ENCODE measurements around the gene TCF12. TPM values are rescaled to one million over a fixed set of nuclear protein-coding genes. Genes with fewer than 3 reads are reported as not detected.

The TCF12 gene
- total RNA-seq, 2 donors from 2014 or later: 44.9 to 55.5 TPM

DNA sequence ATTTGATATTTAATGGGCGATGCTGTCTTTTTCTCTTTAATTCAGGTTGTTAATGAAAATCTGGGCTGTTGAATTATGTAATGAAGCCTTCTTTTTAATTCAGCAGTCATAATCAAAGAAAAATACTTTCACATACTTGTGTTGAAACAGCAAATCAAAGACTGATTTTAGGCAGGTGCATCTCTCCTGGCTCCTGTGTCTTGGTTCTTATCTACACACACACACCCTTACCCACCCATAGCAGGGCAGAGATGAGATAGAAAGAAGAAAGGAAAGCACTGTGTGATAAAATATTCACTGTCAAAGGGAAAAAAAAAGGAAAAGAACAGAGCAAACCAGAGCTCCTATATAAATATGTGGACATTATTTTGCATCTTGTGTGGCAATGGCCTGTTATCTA lies 327.3 kb downstream of the TCF12 start:
- Mint-ChIP-seq H3K27ac (peak overlapping the region in 1 of 2 donors; percentile 10), H3K9me3 (peaks cover 0 to 5% of the 10 kb centered on the region in 2 donors), H3K36me3 (peaks cover 10 to 11% of the 10 kb centered on the region in 2 donors)
- ATAC-seq: no peak
- DNase-seq (ENCODE audit: low spot score in 2 of 2): no peak

DNA sequence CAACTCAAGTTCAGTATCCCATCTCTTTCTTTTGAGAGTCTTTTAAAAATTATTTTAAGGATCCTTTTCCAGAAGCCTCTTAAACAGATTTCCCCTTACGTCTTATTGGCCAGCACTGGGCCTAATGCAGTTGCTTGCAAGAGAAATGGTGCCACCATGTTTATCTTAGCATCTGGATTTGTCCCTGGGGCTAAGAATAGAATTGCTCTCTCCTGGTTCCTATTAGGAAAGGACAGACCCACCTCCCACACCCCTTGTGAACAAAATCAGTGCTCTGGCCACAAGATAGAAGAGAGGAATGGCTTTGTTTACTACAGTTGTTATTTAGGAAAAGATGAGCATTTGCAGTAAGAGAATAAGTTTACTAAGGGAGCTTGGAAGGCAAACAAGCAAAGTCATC lies 329.6 kb downstream of the TCF12 start:
- H3K9me3 Mint-ChIP-seq: peaks cover 0 to 5% of the 10 kb centered on the region in 2 donors
- no peak overlapping the region for H3K27ac Mint-ChIP-seq
- DNase-seq (ENCODE audit: low spot score in 2 of 2): no peak
- no peak for ATAC-seq
- H3K36me3 Mint-ChIP-seq: peaks cover 10 to 11% of the 10 kb centered on the region in 2 donors

DNA sequence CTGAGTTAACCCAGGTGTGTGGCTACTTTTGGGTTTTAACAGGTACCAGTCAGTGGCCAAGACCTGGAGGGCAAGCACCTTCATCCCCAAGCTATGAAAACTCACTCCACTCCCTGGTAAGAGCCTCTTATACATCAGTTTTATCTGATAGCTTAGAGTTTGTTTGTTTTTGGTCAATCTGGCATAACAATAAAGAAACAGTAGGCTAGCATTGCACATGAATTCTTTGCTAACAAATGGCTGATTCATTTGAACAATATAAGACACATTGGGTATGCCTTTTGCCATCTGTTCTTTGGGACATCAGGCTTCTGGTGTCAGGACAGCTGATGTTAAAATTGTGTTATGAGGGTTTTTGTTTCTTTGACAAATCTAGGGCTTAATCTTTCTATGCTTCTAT lies 332.9 kb downstream of the TCF12 start:
- no peak for ATAC-seq
- peaks cover 10 to 11% of the 10 kb centered on the region in 2 donors for H3K36me3 Mint-ChIP-seq
- H3K27ac Mint-ChIP-seq: no peak overlapping the region
- H3K9me3 Mint-ChIP-seq: peaks cover 0 to 5% of the 10 kb centered on the region in 2 donors
- DNase-seq (ENCODE audit: low spot score in 2 of 2): no peak

DNA sequence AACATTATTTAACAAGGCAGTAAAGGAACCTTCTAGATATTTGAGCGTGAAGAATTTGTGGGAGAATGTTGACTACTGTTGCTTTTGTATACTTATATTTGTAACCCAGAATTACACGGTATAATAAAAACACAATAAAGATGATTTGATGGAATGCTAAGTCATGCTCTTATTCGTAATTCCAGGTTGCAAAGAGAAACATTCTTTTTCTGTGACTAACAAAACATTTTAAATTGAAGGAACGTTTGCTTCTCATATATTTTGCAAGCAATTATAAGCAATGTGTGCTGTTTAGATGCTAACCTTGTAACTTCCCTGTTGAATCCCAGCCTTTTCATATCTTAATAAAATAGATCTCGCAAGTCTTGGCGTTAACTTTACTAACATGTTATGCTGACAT lies 333.5 kb downstream of the TCF12 start:
- peaks cover 0 to 3% of the 10 kb centered on the region in 2 donors for H3K9me3 Mint-ChIP-seq
- H3K36me3 Mint-ChIP-seq: peaks cover 8% of the 10 kb centered on the region in 2 donors

DNA sequence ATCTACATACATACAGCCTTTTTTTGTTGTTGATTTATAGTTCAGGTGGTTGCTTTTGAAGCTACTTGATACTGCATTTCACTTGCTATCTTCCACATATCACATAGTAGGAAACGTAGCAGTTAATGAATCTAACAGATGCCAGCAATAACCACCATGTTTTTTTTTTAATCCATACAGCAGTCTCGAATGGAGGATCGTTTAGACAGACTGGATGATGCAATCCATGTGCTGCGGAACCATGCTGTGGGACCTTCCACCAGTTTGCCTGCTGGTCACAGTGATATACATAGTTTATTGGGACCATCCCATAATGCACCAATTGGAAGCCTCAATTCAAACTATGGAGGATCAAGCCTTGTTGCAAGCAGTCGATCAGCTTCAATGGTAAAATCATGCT lies 334.6 kb downstream of the TCF12 start:
- ATAC-seq (no peak), DNase-seq (ENCODE audit: low spot score in 2 of 2) (no peak)
- H3K9me3 Mint-ChIP-seq: no peaks in the 10 kb centered on the region
- H3K36me3 Mint-ChIP-seq: peaks cover 0 to 5% of the 10 kb centered on the region in 2 donors
- no peak overlapping the region for H3K27ac Mint-ChIP-seq

More for the DNA sequence above, 333.5 kb downstream of the TCF12 start:
- DNase-seq (ENCODE audit: low spot score in 2 of 2): no peak
- H3K27ac Mint-ChIP-seq: no peak overlapping the region
- no peak for ATAC-seq

DNA sequence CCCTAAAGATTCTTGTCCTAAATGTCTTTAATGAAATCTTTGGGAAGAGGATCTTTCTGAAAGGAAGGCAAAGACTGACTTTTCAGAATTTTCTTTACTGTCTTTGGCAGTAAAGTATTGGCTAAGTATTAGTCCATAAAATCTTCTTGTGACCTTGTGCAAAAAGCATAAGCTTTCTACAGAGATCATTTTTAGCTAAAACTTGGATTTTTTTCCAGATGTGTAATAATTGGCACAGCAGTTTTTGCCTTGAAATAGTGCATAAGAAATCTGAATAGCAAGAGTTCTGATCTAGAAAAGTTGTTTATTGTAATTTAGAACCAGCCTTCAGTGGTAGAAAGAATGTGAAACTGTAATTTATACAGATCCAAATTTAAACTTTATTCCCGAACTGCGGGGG lies 335.1 kb downstream of the TCF12 start:
- peaks cover 0 to 5% of the 10 kb centered on the region in 2 donors for H3K36me3 Mint-ChIP-seq
- ATAC-seq (no peak), DNase-seq (ENCODE audit: low spot score in 2 of 2) (no peak)
- H3K27ac Mint-ChIP-seq: no peak overlapping the region
- H3K9me3 Mint-ChIP-seq: no peaks in the 10 kb centered on the region

DNA sequence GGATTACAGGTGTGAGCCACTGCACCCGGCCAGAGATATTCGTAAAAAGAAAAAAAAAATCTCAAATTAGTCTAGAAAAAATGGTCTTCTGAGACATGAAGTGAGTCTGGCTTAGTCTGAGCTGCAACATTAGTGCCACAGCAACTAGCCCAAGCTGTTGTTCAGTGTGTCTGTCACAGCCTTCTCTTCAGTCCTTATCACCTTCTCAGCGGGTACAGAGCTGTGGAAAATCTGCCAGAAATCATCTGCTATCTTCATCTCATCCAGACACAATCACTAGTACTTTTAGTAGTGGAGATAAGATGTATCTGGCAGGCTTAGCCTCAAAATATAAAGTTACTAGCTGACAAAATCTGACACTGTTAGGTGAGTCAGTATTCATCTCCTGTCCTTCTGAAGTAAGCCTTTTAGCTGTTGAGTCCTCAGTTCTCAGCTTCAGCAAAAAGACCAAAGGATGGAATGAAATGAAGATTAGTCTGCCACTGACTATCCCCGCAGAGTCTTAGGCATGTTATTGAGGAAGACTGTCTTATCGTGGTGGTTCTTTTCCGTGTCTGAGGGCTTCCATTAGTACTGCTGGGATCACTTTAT lies 337.4 kb downstream of the TCF12 start:
- Mint-ChIP-seq H3K27ac (no peak overlapping the region), H3K9me3 (no peaks in the 10 kb centered on the region), H3K36me3 (peaks cover 0 to 5% of the 10 kb centered on the region in 2 donors)
- no peak for DNase-seq (ENCODE audit: low spot score in 2 of 2)
- no peak for ATAC-seq

DNA sequence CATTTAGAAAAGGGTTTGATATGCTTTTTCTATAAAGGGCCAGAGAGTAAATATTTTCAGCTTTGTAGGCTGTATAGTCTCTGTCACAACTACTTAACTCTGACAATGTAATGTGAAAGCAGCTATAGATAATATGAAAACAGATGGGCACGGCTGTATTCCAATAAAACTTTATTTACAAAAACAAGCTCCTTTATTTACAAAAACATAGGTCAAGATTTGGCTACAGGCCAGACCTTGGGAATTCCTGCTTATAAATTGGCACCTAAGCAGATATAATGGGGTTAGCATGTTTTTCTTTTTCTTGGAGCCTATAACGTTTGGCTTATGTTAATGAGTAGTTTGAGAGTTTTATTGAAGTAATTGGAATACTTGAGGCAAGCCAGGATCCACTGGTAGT lies 338.5 kb downstream of the TCF12 start:
- H3K9me3 Mint-ChIP-seq: no peaks in the 10 kb centered on the region
- peak overlapping the region in 1 of 2 donors; percentile 53 for H3K27ac Mint-ChIP-seq
- no peak for DNase-seq (ENCODE audit: low spot score in 2 of 2)
- no peak for ATAC-seq
- peaks cover 0 to 5% of the 10 kb centered on the region in 2 donors for H3K36me3 Mint-ChIP-seq

DNA sequence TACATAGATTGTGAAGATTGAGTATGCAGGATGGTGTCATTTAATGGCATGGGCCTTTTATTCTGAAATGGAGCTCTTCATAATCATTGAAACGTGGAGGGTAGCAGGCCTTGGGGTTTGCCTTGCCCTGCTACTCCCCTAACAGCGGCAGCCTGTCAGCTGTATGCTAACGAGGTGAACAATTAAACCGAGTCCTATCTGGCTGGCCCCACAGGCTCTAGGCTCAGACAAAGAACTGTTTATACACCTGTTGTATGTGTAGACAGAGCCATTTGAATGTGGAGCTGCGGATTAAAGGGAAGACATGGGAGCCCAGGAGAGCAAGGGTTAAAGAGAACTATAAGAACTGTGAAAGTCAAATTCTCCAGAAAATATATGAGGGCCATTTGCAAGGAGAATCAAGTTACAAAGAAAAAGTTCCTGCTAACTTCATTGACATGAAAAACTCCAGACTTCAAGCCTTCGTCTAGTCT lies 341.2 kb downstream of the TCF12 start:
- DNase-seq (ENCODE audit: low spot score in 2 of 2): no peak
- peaks cover 4 to 5% of the 10 kb centered on the region in 2 donors for H3K36me3 Mint-ChIP-seq
- no peaks in the 10 kb centered on the region for H3K9me3 Mint-ChIP-seq
- ATAC-seq: no peak
- H3K27ac Mint-ChIP-seq: no peak overlapping the region

DNA sequence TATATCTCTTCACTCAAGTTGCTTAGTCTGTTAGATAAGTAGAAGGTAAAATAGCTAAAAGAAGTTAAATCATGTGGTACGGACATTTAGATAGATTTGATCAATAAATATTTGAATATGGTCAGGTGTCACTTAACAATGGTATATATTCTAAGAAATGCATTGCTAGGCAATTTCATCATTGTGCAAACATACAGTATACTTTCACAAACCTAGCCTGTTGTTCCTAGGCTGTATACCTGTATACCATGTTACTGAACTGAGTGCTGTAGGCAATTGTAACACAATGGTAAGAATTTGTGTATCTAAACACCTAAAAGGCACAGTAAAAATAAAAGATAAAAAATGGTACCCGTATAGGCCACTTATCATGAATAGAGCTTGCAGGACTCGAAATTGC lies 345.1 kb downstream of the TCF12 start:
- ATAC-seq (no peak), DNase-seq (ENCODE audit: low spot score in 2 of 2) (no peak)
- Mint-ChIP-seq H3K36me3 (peaks cover 0 to 5% of the 10 kb centered on the region in 2 donors), H3K27ac (no peak overlapping the region), H3K9me3 (no peaks in the 10 kb centered on the region)

DNA sequence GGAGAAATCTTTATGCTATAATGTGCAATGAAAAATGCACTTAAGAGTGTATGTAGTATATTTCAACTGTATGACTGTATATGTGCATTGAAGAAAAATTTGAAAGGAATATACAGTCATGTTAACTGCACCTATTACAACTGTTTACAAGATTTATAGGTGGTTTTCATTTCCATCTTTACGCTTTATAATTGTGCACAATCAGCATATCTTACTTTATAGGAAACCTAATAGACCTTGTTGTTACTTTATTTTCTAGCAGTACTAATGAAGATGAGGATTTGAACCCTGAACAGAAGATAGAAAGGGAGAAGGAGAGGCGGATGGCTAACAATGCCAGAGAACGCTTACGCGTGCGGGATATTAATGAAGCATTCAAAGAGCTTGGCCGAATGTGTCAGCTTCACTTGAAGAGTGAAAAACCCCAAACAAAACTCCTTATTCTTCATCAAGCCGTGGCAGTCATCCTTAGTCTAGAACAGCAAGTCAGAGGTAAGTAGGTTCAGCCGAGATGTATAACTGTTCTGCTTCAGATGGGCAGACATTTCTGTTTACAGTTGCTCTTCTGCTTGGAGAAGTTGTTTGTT lies 354.4 kb downstream of the TCF12 start:
- no peak for ATAC-seq
- no peak for DNase-seq (ENCODE audit: low spot score in 2 of 2)
- Mint-ChIP-seq H3K9me3 (no peaks in the 10 kb centered on the region), H3K36me3 (peaks cover 9 to 10% of the 10 kb centered on the region in 2 donors), H3K27ac (no peak overlapping the region)

DNA sequence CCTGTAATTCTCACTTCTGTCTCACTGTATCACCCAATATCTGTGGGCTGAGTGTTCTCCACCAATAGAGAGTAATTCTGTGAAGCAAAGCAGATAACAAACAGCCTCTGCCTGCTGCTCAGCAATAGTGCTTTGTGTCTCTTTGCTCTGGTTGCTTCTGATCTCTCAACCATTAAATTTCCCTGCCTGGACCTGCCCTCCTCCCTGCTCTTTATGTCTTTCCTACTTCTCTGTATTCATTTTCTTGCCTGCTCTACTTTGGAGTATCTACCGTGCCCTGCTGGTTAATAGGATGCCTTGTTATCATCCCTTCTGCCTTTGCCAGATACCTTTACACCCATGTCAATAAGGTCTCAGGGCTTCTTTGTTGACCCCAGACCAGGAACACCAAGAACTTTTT lies 355.0 kb downstream of the TCF12 start:
- Mint-ChIP-seq H3K36me3 (peaks cover 9 to 10% of the 10 kb centered on the region in 2 donors), H3K27ac (no peak overlapping the region), H3K9me3 (no peaks in the 10 kb centered on the region)
- DNase-seq (ENCODE audit: low spot score in 2 of 2) (no peak), ATAC-seq (no peak)

DNA sequence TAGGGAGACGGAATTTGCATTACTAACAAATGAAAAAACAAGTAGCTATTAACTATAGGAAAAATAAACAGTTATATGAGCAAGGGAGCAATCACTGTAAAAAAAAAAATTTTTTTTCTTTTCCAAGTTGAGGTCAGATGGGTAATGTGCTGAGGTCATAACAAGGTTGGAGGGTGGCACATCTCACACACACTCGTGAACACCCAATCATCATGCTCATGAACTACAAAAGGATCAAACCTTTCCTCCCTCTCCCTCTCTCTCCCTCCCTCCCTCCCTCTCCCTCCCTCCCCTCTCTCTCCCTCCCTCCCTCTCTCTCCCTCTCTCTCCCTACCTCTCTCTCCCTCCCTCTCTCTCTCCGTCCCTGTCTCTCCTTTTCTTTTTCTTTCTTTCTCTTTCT lies 360.0 kb downstream of the TCF12 start:
- Mint-ChIP-seq H3K36me3 (peaks cover 9 to 21% of the 10 kb centered on the region in 2 donors), H3K27ac (peak overlapping the region; percentile 48 to 62), H3K9me3 (no peaks in the 10 kb centered on the region)
- ATAC-seq (no peak), DNase-seq (ENCODE audit: low spot score in 2 of 2) (no peak)

DNA sequence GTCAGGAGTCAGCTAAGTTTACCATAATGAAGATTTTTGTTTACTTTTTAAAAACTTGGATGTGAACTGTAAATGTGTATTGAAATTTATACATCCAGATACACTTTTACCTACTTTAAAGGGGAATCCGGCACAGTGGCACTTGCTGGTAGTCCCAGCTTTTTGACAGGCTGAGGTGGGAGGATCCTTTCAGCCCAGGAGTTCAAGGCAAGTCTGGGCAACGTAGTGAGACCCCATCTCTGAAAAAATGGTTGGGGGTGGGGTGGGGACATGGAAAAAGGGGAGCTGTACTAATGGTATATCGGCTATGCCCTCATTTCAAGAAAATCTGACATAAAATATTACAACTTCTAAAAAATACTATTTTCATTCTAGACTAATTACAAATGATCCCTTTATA lies 362.0 kb downstream of the TCF12 start:
- DNase-seq (ENCODE audit: low spot score in 2 of 2) (no peak), ATAC-seq (no peak)
- Mint-ChIP-seq H3K36me3 (peaks cover 9 to 24% of the 10 kb centered on the region in 2 donors), H3K27ac (no peak overlapping the region), H3K9me3 (no peaks in the 10 kb centered on the region)

DNA sequence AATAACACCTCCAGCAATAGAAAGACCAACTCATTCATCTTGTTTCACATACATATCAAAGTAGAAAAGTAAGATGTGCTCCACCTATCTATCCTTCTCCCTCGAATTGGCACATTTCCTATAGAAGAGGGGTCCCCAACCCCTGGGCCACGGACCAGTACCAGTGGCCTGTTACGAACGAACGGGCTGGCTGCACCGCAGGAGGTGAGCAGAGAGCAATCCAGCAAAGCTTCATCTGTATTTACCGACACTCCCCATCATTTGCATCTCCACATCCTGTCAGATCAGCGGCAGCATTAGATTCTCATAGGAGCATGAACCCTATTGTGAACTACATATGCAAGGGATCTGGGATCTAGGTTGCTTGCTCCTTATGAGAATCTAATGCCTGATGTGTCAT lies 362.9 kb downstream of the TCF12 start:
- no peak for ATAC-seq
- Mint-ChIP-seq H3K9me3 (no peaks in the 10 kb centered on the region), H3K27ac (peak overlapping the region in 1 of 2 donors; percentile 52), H3K36me3 (peaks cover 6 to 24% of the 10 kb centered on the region in 2 donors)
- no peak for DNase-seq (ENCODE audit: low spot score in 2 of 2)

DNA sequence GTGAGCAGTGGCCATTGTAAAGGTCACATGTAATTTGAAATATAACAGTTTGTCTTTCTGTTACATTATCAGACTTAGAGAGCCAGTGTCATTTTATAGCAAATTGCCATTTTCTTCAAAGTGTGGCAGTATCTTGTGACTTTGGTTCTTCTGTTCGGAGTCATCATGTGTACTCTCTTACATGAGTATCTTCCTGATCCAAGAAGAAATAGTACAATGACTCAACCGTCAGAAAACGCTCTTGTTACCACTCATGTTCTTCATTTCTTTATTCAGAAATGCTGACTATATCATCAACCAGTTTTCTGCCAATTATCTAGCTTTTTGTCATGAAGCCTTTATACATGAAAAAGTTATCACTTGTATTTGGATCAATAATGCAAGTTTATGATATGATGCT lies 364.2 kb downstream of the TCF12 start:
- H3K9me3 Mint-ChIP-seq: no peaks in the 10 kb centered on the region
- no peak for DNase-seq (ENCODE audit: low spot score in 2 of 2)
- peaks cover 6 to 24% of the 10 kb centered on the region in 2 donors for H3K36me3 Mint-ChIP-seq
- H3K27ac Mint-ChIP-seq: no peak overlapping the region
- no peak for ATAC-seq

DNA sequence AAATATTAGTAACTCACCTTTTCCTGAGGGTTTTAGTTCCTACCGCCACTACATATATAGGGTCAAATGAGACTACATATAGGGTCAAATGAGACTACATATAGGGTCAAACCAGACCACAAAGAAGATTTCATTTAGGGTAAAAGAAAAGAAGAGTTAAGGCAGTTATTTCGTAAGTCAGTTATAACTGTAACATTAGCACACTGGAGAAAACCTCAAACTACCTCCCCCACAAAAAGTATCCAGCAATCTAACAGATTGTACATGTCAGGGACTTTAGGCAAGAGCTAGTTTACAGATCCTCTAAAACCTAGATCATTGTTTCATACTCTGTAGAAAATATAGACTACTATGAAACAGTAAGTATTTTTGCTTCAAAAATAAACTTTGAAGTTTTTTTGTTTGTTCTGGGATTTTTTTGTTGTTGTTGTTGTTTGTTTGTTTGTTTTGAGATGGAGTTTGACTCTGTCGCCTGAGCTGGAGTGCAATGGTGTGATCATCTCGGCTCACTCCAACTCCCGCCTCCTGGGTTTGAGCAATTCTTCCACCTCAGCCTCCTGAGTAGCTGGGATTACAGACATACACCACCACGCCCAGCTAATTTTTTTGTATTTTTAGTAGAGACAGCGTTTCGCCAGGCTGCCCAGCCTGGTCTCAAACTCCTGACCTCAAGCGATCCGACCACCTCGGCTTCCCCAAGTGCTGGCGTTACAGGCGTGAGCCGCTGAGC lies 365.5 kb downstream of the TCF12 start:
- ATAC-seq (no peak), DNase-seq (ENCODE audit: low spot score in 2 of 2) (no peak)
- Mint-ChIP-seq H3K27ac (peak overlapping the region in 1 of 2 donors; percentile 57), H3K36me3 (peaks cover 6 to 21% of the 10 kb centered on the region in 2 donors), H3K9me3 (no peaks in the 10 kb centered on the region)

Measured in activated naive CD4-positive, alpha-beta T cell treated with anti-CD3 and anti-CD28 coated beads, Interleukin-2, amount 50 U/mL, for 72 hours (primary cell).